ENCODE measurements around the gene NAGLU.
"Not testable (repeated sequence)": the region's sequence is repeated elsewhere in the genome, so short reads cannot be mapped to it uniquely, and the experiment has no call there.

The NAGLU gene

GRCh38 chr17:42545755-42546505 is 9.9 kb downstream of the NAGLU start:
- DNase-seq, result not testable (repeated sequence)

GRCh38 chr17:42547001-42547461 is 11.0 kb downstream of the NAGLU start:
- no peak for DNase-seq

GRCh38 chr17:42547698-42548069 is 11.6 kb downstream of the NAGLU start:
- no peak for DNase-seq

- DNase-seq, result peak; percentile 56
These were observed 12.2 kb downstream of the NAGLU start for GRCh38 chr17:42548070-42548837.

- DNase-seq, result no peak
These were observed 13.1 kb downstream of the NAGLU start for GRCh38 chr17:42548993-42549755.

- DNase-seq, result not testable (repeated sequence)
These were observed 16.7 kb downstream of the NAGLU start, which contains the start of gene HSD17B1 for GRCh38 chr17:42552736-42553135. TSS of gene HSD17B1 (plus strand) at chr17:42552923. CDS start at chr17:42552934, 11 bp downstream.

- no peak for DNase-seq
These were observed 17.2 kb downstream of the NAGLU start for GRCh38 chr17:42553161-42553818.

- DNase-seq, result no peak
These were observed 17.8 kb downstream of the NAGLU start for GRCh38 chr17:42553866-42554249.

GRCh38 chr17:42554250-42555121 is 18.4 kb downstream of the NAGLU start:
- peak; percentile 26 for DNase-seq

- DNase-seq, result no peak
These were observed 19.1 kb downstream of the NAGLU start for GRCh38 chr17:42555122-42555622.

- DNase-seq, result not testable (repeated sequence)
These were observed 20.0 kb downstream of the NAGLU start for GRCh38 chr17:42555961-42556617.

- no peak for DNase-seq
These were observed 23.0 kb downstream of the NAGLU start for GRCh38 chr17:42559075-42559474.

- DNase-seq, result no peak
These were observed 24.2 kb downstream of the NAGLU start for GRCh38 chr17:42560246-42560645.

GRCh38 chr17:42561897-42562387 is 25.9 kb downstream of the NAGLU start, which contains the start of gene COASY:
TSS of gene COASY (plus strand) at chr17:42562148. CDS start at chr17:42562623, 475 bp downstream.
- DNase-seq, result peak; percentile 88

GRCh38 chr17:42562388-42563142 is 26.5 kb downstream of the NAGLU start:
- no peak for DNase-seq

- DNase-seq, result no peak
These were observed 27.1 kb downstream of the NAGLU start for GRCh38 chr17:42563143-42563509.

GRCh38 chr17:42563543-42563942 is 27.5 kb downstream of the NAGLU start:
- no peak for DNase-seq

- DNase-seq, result no peak
These were observed 27.9 kb downstream of the NAGLU start for GRCh38 chr17:42563950-42564349.

- DNase-seq, result no peak
These were observed 28.9 kb downstream of the NAGLU start for GRCh38 chr17:42564815-42565522.

Data from NCI-H2081 treated with DMSO at 0.1 percent for 48 hours (cell line).